Ovary (tissue), 9 donors: ENCODE results near the gene PEPD. TPM values are rescaled to one million over a fixed set of nuclear protein-coding genes. Genes with fewer than 3 reads are reported as not detected.

Experiments
- DNase-seq, 5 donors: peaks; one replicate each; pipeline ENCODE4 v3.0.0-alpha.2; 2019 to 2020
- H3K27ac ChIP-seq, 2 donors: fragments of 200-600 bp; one replicate each; pipeline versions ENCODE4 v1.5.1 to v1.8.0; 2019 to 2022
- H3K27me3 ChIP-seq: fragments of 200-600 bp; one replicate; pipeline ENCODE4 v1.8.0; 2022
- H3K36me3 ChIP-seq: fragments of 200-600 bp; sonication (generic); one replicate; pipeline ENCODE4 v1.5.1; 2019
- H3K4me1 ChIP-seq: one replicate; pipeline ENCODE4 v1.8.1; 2013; ENCODE audit warnings: mild to moderate bottlenecking, moderate library complexity; ENCODE audit not compliant: insufficient read depth
- H3K4me3 ChIP-seq: fragments of 200-600 bp; sonication (generic); one replicate; pipeline ENCODE4 v1.5.1; 2017
- H3K9me3 ChIP-seq, 2 donors: fragments of 200-600 bp in 1 of 2; sonication (generic) in 1 of 2; one replicate each; pipeline versions ENCODE4 v1.5.1 to v1.8.1; 2013 to 2019; ENCODE audit warnings: mild to moderate bottlenecking in 1 of 2, moderate library complexity in 1 of 2
- EP300 ChIP-seq: sonication (generic); formaldehyde crosslinking; IDR thresholded peaks from one replicate; pipeline ENCODE4 v1.6.1; 2017; ENCODE audit warnings: antibody characterized with exemption
- POLR2A ChIP-seq: fragments of 450-650 bp; IDR thresholded peaks from one replicate; pipeline ENCODE4 v1.6.1; 2017; ENCODE audit warnings: antibody characterized with exemption, mild to moderate bottlenecking, moderate library complexity
- WGBS, 3 donors: extraction: QIAGEN DNeasy Blood & Tissue Kit in 1 of 3; methylation state at CpG; one replicate each; pipeline versions ENCODE4 v1.1.5 to v1.1.7; 2013 to 2017; 5-methylcytosine and 5-hydroxymethylcytosine counted together
- intact Hi-C, 4 donors: fragments of 100-400 bp; cut with DNase I; formaldehyde crosslinking; loops; one replicate each; pipeline versions ENCODE4 v1.11.0 to v1.15.1; 2022 to 2023
- polyA plus RNA-seq, 2 donors: library from polyadenylated mRNA; stranded (reverse); fragments of 200-250 nt in 1 of 2; fragments of 350-450 nt in 1 of 2; fragmentation: Illumina TruSeq in 1 of 2; extraction: RNeasy Lipid Tissue Mini Kit (QIAGEN cat#74804) in 1 of 2; gene quantifications; one replicate each; pipeline ENCODE4 v1.2.3, GENCODE V29; 2013 to 2014
- total RNA-seq, 7 donors: library from RNA; depleted of rRNA in 2 of 7; stranded (reverse); fragments of >200 nt in 2 of 7; fragmentation: NEBNext Ultra II Directional in 3 of 7; extraction: Animal tissue kit (Norgen Biotek cat#: 25700) in 3 of 7; gene quantifications; one replicate each; pipeline versions ENCODE4 v1.1.0 to v1.2.4, GENCODE V29; 2016 to 2023
- TF ChIP-seq, protein P1 (sequence below), 3 donors: fragments of 450-650 bp in 2 of 3; fragments of 200-600 bp in 1 of 3; IDR thresholded peaks; one replicate each; pipeline versions ENCODE4 v1.5.1 to v1.8.0; 2016 to 2022; ENCODE audit warnings: antibody characterized with exemption in 3 of 3, mild to moderate bottlenecking in 1 of 3
- donor health status: DM: no; HTN: no; CAD: no; lungs with moderate emphysema.
- donor health status: DM: no; HTN: no; CAD: no.
- donor health status: Bipolar disorder and iron deficiency.
- donor health status: DM: yes; HTN: yes; CAD: no.
- donor health status: DM: no; HTN: no; CAD: no.
- donor health status: DM: yes; HTN: yes; CAD: no.

PEPD gene
- total and polyA plus RNA-seq, 9 donors = 38.7 to 66.9 (median 58.9) TPM

DNA sequence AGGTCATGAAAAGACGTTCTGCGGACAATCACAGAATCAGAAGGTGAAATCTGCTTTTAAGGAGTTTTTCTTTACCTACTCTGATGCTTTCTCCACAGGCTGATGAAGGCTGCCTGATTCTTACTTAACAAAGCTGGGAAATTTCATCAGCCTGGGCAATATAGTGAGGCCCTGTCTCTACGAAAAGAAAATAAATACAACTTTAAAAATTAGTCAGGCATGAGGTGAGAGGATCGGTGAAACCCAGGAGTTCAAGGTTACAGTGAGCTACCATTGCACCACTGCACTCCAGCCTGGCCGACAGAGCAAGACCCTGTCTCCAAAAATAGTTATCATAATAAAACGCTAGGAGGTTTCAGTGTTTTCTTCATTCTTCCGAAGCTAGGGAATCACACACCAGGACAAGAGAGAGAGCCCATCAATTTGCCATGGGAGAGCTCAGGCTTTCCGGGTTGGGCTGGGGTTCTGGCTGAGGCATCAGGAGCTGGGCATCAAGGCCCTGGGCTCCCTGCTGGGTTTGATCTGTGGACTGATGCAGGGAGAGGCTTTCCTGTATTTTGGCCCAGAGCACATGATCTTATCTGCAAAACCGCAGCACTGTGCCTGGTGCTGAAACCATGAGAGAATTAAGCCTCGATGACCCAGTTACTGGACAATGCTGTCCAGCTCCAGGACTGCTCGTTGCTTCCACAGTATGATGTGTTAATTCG is 173.1 kb downstream of the PEPD start:
- no peak for DNase-seq
- TF ChIP-seq EP300 (no peak), POLR2A (no peak)
- TF ChIP-seq, protein P1, sequence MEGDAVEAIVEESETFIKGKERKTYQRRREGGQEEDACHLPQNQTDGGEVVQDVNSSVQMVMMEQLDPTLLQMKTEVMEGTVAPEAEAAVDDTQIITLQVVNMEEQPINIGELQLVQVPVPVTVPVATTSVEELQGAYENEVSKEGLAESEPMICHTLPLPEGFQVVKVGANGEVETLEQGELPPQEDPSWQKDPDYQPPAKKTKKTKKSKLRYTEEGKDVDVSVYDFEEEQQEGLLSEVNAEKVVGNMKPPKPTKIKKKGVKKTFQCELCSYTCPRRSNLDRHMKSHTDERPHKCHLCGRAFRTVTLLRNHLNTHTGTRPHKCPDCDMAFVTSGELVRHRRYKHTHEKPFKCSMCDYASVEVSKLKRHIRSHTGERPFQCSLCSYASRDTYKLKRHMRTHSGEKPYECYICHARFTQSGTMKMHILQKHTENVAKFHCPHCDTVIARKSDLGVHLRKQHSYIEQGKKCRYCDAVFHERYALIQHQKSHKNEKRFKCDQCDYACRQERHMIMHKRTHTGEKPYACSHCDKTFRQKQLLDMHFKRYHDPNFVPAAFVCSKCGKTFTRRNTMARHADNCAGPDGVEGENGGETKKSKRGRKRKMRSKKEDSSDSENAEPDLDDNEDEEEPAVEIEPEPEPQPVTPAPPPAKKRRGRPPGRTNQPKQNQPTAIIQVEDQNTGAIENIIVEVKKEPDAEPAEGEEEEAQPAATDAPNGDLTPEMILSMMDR (IDR thresholded peaks at IDR 0.05) = no peak
- Histone ChIP-seq H3K36me3 (no peaks in the 10 kb centered on the region), H3K27me3 (no peaks in the 10 kb centered on the region), H3K27ac (no peak overlapping the region), H3K9me3 (no peaks in the 10 kb centered on the region), H3K4me3 (no peak overlapping the region), H3K4me1 (no peaks in the 10 kb centered on the region)
- 31 to 51% (median 43%) methylated on average over 12 of the region's 12 CpGs for WGBS, 3 donors
- intact Hi-C loops = no loop called here

DNA sequence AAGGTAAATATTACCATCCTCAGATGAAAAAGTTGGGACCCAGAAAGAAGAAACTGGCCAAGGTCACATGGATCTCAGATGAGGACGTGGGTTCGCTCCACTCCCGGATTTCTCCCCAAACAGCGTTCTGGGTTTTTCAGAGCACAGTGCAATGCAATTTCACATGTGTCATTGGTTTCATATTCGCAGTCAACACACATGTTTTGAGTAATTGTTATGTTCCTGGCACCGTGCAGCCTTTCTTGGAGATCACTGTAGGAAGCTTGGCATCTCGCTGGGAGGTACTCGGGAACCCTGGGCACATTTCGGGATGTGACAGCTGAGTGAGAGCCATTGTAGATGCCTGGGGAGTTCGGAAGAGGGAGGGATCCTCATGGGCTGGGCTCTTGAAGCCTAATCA is 174.3 kb downstream of the PEPD start:
- H3K9me3 ChIP-seq = no peaks in the 10 kb centered on the region
- no peaks in the 10 kb centered on the region for H3K36me3 ChIP-seq
- no peaks in the 10 kb centered on the region for H3K27me3 ChIP-seq
- intact Hi-C loops = no loop called here
- H3K4me1 ChIP-seq = no peaks in the 10 kb centered on the region
- no peak overlapping the region for H3K4me3 ChIP-seq
- TF ChIP-seq POLR2A = no peak
- TF ChIP-seq, protein P1 (IDR thresholded peaks at IDR 0.05) = no peak
- no peak for TF ChIP-seq EP300
- DNase-seq = no peak
- no peak overlapping the region for H3K27ac ChIP-seq
- WGBS, 3 donors = 78 to 81% (median 78%) methylated on average over 10 of the region's 10 CpGs

DNA sequence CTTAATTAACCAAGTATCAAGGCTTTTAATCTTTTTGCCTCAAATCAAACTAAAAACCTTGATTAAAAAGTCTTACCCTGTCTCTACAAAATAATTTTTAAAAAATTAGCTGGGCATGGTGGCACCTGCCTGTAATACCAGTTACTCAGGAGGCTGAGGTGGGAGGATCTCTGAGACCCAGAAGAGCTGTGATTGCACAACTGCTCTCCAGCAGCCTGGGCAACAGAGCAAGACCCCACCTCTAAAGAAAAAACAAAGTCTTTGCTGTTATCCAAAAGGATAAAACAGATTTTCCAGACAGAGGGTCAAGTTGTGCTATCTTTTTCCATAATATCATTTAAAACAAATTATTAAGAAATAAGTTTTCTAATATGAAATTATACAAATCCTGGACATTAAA is 174.9 kb downstream of the PEPD start:
- Histone ChIP-seq H3K4me1 (no peaks in the 10 kb centered on the region), H3K27ac (no peak overlapping the region), H3K27me3 (no peaks in the 10 kb centered on the region), H3K9me3 (no peaks in the 10 kb centered on the region), H3K4me3 (no peak overlapping the region), H3K36me3 (no peaks in the 10 kb centered on the region)
- intact Hi-C loops = no loop called here
- no peak for DNase-seq
- TF ChIP-seq EP300 (no peak), POLR2A (no peak)
- TF ChIP-seq, protein P1 (IDR thresholded peaks at IDR 0.05) = no peak

DNA sequence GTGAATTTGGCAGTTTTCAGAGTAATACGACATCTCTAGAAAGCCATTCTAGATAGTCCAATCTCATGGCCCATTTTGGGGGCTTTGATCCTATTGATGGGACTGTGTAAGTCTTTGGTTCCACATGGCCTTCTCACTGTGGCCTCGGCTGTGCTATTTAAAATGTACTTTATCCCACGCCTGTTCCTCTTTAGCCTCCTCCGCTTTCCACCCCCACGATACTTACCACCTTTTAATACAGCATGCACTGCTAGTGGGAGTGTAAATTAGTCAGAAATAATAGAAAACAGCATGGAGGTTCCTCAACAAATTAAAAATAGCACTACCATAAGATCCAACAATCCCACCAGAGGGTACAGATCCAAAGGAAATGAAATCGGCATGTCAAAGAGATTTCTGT is 176.4 kb downstream of the PEPD start:
- TF ChIP-seq EP300 (no peak), POLR2A (no peak)
- TF ChIP-seq, protein P1 (IDR thresholded peaks at IDR 0.05) = no peak
- Histone ChIP-seq H3K4me3 (no peak overlapping the region), H3K4me1 (no peaks in the 10 kb centered on the region), H3K27ac (no peak overlapping the region), H3K36me3 (no peaks in the 10 kb centered on the region), H3K9me3 (no peaks in the 10 kb centered on the region), H3K27me3 (no peaks in the 10 kb centered on the region)
- intact Hi-C loops = no loop called here
- DNase-seq = no peak
- WGBS, 3 donors = 77 to 83% (median 82%) methylated on average over 6 of the region's 6 CpGs
